HepG2 (cell line): ENCODE data around the gene ATP1B2. TPM values are rescaled to one million over a fixed set of nuclear protein-coding genes. Genes with fewer than 3 reads are reported as not detected.

ENCODE experiments used
- ATF3 ChIP-seq: sonication (generic); formaldehyde crosslinking; IDR thresholded peaks from 2 replicates; pipeline ENCODE4 v1.4.0; 2020; ENCODE audit warnings: missing genetic modification reagents
- CC2D1A ChIP-seq: sonication (generic); formaldehyde crosslinking; IDR thresholded peaks from 2 replicates; pipeline ENCODE4 v1.8.1; 2023; ENCODE audit warnings: mild to moderate bottlenecking, missing genetic modification reagents
- CCDC6 ChIP-seq: sonication (generic); formaldehyde crosslinking; IDR thresholded peaks from 2 replicates; pipeline ENCODE4 v1.8.1; 2022; ENCODE audit warnings: mild to moderate bottlenecking, missing genetic modification reagents, moderate library complexity
- EED ChIP-seq: sonication (generic); formaldehyde crosslinking; IDR thresholded peaks from 2 replicates; pipeline ENCODE4 v1.5.0; 2020; ENCODE audit warnings: mild to moderate bottlenecking, missing genetic modification reagents
- EZH2 ChIP-seq: conservative IDR thresholded peaks from 2 replicates; pipeline ENCODE4 v1.6.1; 2012; ENCODE audit warnings: mild to moderate bottlenecking, low read depth, low read length, moderate library complexity
- GATAD2A ChIP-seq: IDR thresholded peaks from 2 replicates; pipeline ENCODE4 v1.6.1; 2016
- GTF3A ChIP-seq: sonication (generic); formaldehyde crosslinking; conservative IDR thresholded peaks from 2 replicates; pipeline ENCODE4 v1.4.0; 2020; ENCODE audit warnings: mild to moderate bottlenecking, missing genetic modification reagents
- HMGA1 ChIP-seq: sonication (generic); formaldehyde crosslinking; conservative IDR thresholded peaks from 2 replicates; pipeline ENCODE4 v1.4.0; 2020; ENCODE audit warnings: missing genetic modification reagents
- PLRG1 ChIP-seq: fragments of 450-650 bp; conservative IDR thresholded peaks from 2 replicates; pipeline ENCODE4 v1.6.1; 2016
- SKIL ChIP-seq: sonication (generic); formaldehyde crosslinking; IDR thresholded peaks from 2 replicates; pipeline ENCODE4 v1.8.0; 2022; ENCODE audit warnings: missing genetic modification reagents, mild to moderate bottlenecking, moderate library complexity, borderline replicate concordance
- TARDBP ChIP-seq: sonication (generic); formaldehyde crosslinking; IDR thresholded peaks from 2 replicates; pipeline ENCODE4 v1.8.0; 2022; ENCODE audit warnings: mild to moderate bottlenecking, missing genetic modification reagents
- TFE3 ChIP-seq: IDR thresholded peaks from 2 replicates; pipeline ENCODE4 v1.6.1; 2016
- TP53 ChIP-seq: sonication (generic); formaldehyde crosslinking; conservative IDR thresholded peaks from 2 replicates; pipeline ENCODE4 v1.4.0; 2020; ENCODE audit warnings: missing genetic modification reagents
- YEATS2 ChIP-seq: sonication (generic); formaldehyde crosslinking; IDR thresholded peaks from 2 replicates; pipeline ENCODE4 v1.4.0; 2020; ENCODE audit warnings: missing genetic modification reagents, borderline replicate concordance
- ZNF329 ChIP-seq: sonication (generic); formaldehyde crosslinking; IDR thresholded peaks from 2 replicates; pipeline ENCODE4 v1.9.0; 2021; ENCODE audit warnings: low read depth, mild to moderate bottlenecking, missing genetic modification reagents
- ZNF558 ChIP-seq: sonication (generic); formaldehyde crosslinking; IDR thresholded peaks from 2 replicates; pipeline ENCODE4 v1.9.0; 2022; ENCODE audit warnings: mild to moderate bottlenecking, missing genetic modification reagents, borderline replicate concordance
- ZNF567 ChIP-seq: sonication (generic); formaldehyde crosslinking; IDR thresholded peaks from 2 replicates; pipeline ENCODE4 v1.8.1; 2023; ENCODE audit warnings: mild to moderate bottlenecking, missing genetic modification reagents, borderline replicate concordance
- ZSCAN21 ChIP-seq: sonication (generic); formaldehyde crosslinking; IDR thresholded peaks from 2 replicates; pipeline ENCODE4 v1.8.0; 2022; ENCODE audit warnings: mild to moderate bottlenecking, missing genetic modification reagents, moderate library complexity, borderline replicate concordance
- polyA plus RNA-seq, 8 experiments: library from polyadenylated mRNA; depleted of rRNA in 3 of 8; stranded (reverse) in 7 of 8; unstranded in 1 of 8; fragments of >200 nt; fragmentation: Illumina TruSeq in 4 of 8; extraction: Trizol in 4 of 8; gene quantifications; 2 replicates each; pipeline versions ENCODE4 v1.2.1 to v1.2.3, GENCODE V29; 2011 to 2016; ENCODE audit warnings: low read depth in 4 of 8, missing spikeins in 1 of 8, mixed read lengths in 1 of 8; ENCODE audit not compliant: insufficient read depth in 1 of 8
- total RNA-seq, 5 experiments: library from RNA; depleted of rRNA; stranded (reverse); fragments of >200 nt; fragmentation: Illumina TruSeq; extraction: Trizol; gene quantifications; 2 replicates each; pipeline ENCODE4 v1.2.3, GENCODE V29; 2016; ENCODE audit warnings: low read depth in 1 of 5
- TF ChIP-seq, protein P1 (sequence below): sonication (generic); formaldehyde crosslinking; IDR thresholded peaks from 2 replicates; pipeline ENCODE4 v1.5.1; 2020; ENCODE audit warnings: missing genetic modification reagents, mild to moderate bottlenecking, borderline replicate concordance
- TF ChIP-seq, protein P2 (sequence below): sonication (generic); formaldehyde crosslinking; IDR thresholded peaks from 2 replicates; pipeline ENCODE4 v1.4.0; 2020; ENCODE audit warnings: missing genetic modification reagents

ATP1B2 gene
- total and polyA plus RNA-seq, 2 of the 13 experiments (the other 11 are each of a cell fraction or from before 2014, with no cell fraction given) = not detected

DNA sequence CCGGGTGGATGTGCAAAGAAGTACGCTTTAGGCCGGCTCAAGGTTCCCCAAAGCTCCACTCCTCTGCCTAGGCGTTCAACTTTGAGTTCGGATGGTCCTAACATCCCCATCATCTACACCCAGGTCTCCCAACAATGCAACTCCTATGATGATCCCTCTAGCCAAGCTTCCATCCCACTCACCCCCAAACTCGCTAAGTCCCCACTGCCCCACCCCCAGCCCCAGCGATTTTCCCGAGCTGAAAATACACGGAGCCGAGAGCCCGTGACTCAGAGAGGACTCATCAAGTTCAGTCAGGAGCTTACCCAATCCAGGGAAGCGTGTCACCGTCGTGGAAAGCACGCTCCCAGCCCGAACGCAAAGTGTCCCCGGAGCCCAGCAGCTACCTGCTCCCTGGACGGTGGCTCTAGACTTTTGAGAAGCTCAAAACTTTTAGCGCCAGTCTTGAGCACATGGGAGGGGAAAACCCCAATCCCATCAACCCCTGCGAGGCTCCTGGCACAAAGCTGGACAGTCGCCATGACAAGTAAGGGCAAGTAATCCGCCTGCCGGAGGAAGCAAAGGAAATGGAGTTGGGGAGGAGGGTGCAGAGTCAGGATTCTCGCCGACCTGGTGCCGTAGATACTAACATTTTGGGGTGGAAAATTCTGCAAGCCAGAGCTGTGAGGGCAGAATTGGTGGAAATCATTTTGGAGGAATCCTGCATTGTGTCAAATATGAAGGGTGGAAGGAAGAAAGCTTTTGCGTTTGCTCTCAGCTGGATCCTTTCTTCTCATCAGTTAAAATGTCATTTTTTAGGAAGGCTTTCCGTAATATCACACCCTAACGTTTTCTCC lies 36.6 kb downstream of the ATP1B2 start, which contains the start of gene TP53 (continued):
- no peak; the same call in 1 of the 2 replicates for TF ChIP-seq ZSCAN21 (CRISPR knock-in tag)
- TF ChIP-seq, protein P1, sequence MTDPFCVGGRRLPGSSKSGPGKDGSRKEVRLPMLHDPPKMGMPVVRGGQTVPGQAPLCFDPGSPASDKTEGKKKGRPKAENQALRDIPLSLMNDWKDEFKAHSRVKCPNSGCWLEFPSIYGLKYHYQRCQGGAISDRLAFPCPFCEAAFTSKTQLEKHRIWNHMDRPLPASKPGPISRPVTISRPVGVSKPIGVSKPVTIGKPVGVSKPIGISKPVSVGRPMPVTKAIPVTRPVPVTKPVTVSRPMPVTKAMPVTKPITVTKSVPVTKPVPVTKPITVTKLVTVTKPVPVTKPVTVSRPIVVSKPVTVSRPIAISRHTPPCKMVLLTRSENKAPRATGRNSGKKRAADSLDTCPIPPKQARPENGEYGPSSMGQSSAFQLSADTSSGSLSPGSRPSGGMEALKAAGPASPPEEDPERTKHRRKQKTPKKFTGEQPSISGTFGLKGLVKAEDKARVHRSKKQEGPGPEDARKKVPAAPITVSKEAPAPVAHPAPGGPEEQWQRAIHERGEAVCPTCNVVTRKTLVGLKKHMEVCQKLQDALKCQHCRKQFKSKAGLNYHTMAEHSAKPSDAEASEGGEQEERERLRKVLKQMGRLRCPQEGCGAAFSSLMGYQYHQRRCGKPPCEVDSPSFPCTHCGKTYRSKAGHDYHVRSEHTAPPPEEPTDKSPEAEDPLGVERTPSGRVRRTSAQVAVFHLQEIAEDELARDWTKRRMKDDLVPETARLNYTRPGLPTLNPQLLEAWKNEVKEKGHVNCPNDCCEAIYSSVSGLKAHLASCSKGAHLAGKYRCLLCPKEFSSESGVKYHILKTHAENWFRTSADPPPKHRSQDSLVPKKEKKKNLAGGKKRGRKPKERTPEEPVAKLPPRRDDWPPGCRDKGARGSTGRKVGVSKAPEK = no peak
- TF ChIP-seq EED (CRISPR knock-in tag) = no peak
- TF ChIP-seq CCDC6 (CRISPR knock-in tag) = 0 out of 2 replicates have a peak, but pooled peaks have one; percentile 48
- TF ChIP-seq TP53 (CRISPR knock-in tag) = 0 out of 2 replicates have a peak, but pooled peaks have one; percentile 24
- no peak for TF ChIP-seq GTF3A (CRISPR knock-in tag)
- peak; percentile 64; the same call in 1 of the 2 replicates for TF ChIP-seq TARDBP (CRISPR knock-in tag)
- peak; percentile 36; the same call in 1 of the 2 replicates for TF ChIP-seq GATAD2A (CRISPR knock-in tag)
- no peak for TF ChIP-seq ZNF329 (CRISPR knock-in tag)
- no peak for TF ChIP-seq ZNF567 (CRISPR knock-in tag)
- no peak for TF ChIP-seq TFE3 (CRISPR knock-in tag)
- 0 out of 2 replicates have a peak, but pooled peaks have one; percentile 46 for TF ChIP-seq YEATS2 (CRISPR knock-in tag)
- TF ChIP-seq ZNF558 (CRISPR knock-in tag) = no peak; the same call in 1 of the 2 replicates
- no peak for TF ChIP-seq EZH2
- no peak for TF ChIP-seq SKIL (CRISPR knock-in tag)
- TF ChIP-seq CC2D1A (CRISPR knock-in tag) = no peak
- TF ChIP-seq ATF3 (CRISPR knock-in tag) = no peak
- no peak for TF ChIP-seq HMGA1 (CRISPR knock-in tag)
- TF ChIP-seq, protein P2, sequence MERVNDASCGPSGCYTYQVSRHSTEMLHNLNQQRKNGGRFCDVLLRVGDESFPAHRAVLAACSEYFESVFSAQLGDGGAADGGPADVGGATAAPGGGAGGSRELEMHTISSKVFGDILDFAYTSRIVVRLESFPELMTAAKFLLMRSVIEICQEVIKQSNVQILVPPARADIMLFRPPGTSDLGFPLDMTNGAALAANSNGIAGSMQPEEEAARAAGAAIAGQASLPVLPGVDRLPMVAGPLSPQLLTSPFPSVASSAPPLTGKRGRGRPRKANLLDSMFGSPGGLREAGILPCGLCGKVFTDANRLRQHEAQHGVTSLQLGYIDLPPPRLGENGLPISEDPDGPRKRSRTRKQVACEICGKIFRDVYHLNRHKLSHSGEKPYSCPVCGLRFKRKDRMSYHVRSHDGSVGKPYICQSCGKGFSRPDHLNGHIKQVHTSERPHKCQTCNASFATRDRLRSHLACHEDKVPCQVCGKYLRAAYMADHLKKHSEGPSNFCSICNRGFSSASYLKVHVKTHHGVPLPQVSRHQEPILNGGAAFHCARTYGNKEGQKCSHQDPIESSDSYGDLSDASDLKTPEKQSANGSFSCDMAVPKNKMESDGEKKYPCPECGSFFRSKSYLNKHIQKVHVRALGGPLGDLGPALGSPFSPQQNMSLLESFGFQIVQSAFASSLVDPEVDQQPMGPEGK (CRISPR knock-in tag) = no peak
- no peak for TF ChIP-seq PLRG1
